Measurements from ENCODE around the gene DLG4.
A peak's percentile ranks its signal among the peaks of the same experiment; 100 is the strongest.
"Not testable (repeated sequence)": the region's sequence is repeated elsewhere in the genome, so short reads cannot be mapped to it uniquely, and the experiment has no call there.

Gene DLG4

DNA sequence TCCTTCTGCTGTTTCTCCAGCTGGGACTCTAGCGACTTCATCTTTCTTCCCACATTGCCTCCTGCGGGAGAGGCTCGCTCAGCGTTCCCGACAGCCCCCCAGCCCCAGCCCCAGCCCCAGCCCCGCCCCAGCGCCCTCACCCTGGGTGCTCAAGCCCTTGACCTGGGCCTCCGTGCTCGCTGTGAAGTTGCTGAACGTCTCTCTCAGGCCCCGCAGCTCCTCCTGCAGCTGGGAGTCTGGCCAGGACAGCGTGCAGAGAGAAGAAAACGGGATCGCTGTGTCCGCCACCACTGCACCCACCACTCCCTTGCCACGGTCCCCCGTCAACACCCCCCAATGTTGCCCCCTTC, 42.8 kb downstream of the DLG4 start:
- Histone ChIP-seq H3K4me2 (peak overlapping the region; percentile 92 to 100 (median 98)), H3K9ac (peak overlapping the region in 10 of 11 experiments; percentile 52 to 78 (median 68); a peak in 13 of 22 replicates), H3K4me3 (peak overlapping the region; percentile 46 to 69 (median 60); a peak in 16 of 20 replicates), H3K4me1 (peaks cover 25 to 47% (median 35%) of the 10 kb centered on the region in 10 experiments), H3K36me3 (no peaks in the 10 kb centered on the region; a peak in 1 of 22 replicates), H3K27ac (no peak overlapping the region), H4K20me1 (no peaks in the 10 kb centered on the region), H3K27me3 (peaks cover 0 to 6% (median 0%) of the 10 kb centered on the region in 11 experiments; a peak in 1 of 22 replicates), H3K9me3 (replicated peaks in 1 of 11) (peaks cover 0 to 10% (median 0%) of the 10 kb centered on the region in 11 experiments; a peak in 1 of 22 replicates)
- TF ChIP-seq Cebpa-rat (IDR thresholded peaks at IDR 0.05): no peak

DNA sequence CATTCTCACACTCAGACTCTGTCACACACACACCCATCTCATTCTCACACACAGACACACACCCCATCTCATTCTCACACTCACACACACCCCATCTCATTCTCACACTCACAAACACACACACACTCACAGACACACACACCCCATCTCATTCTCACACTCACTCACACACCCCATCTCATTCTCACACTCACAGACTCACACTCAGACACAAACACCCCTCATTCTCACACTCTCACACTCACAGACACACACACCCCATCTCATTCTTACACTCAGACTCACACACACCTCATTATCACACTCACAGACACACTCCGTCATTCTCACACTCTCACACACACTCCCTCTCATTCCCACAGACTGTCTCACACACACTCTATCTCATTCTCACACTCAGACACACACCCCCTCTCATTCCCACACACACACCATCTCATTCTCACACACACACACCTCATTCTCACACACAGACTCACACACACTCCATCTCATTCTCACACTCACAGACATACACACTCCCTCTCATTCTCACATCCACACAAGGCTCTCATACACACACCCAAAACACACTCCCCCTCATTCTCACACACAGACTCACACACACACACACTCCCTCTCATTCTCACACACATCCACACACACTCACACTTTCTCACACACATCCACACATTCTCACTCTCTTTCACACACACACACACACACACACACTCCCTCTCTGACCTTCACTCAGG, 43.4 kb downstream of the DLG4 start:
- Histone ChIP-seq H3K4me2 (no peak overlapping the region), H3K4me3 (no peak overlapping the region), H3K4me1 (peaks cover 29 to 51% (median 39%) of the 10 kb centered on the region in 10 experiments)

DNA sequence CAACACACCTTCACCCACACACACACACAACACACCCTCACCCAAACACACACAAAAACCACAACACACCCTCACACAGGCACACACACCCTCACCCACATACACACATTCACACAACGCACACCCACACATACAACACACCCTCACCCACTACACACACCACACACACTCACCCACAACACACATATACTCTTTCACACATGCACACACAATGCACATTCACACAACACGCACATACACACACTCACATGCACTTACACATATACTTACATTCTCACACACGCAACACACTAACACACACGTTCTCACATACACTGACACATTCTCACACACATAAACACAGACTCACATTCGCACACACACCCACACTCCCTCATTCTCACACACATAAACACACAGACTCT, 44.3 kb downstream of the DLG4 start:
- peaks cover 0 to 2% (median 0%) of the 10 kb centered on the region in 11 experiments; a peak in 2 of 22 replicates for H3K36me3 ChIP-seq
- H3K4me3 ChIP-seq: no peak overlapping the region
- peak overlapping the region in 1 of 11 experiments; percentile 62; a peak in 2 of 22 replicates for H3K27ac ChIP-seq
- H3K4me2 ChIP-seq: peak overlapping the region in 10 of 11 experiments; percentile 53 to 82 (median 70); a peak in 16 of 22 replicates
- peaks cover 30 to 52% (median 41%) of the 10 kb centered on the region in 10 experiments for H3K4me1 ChIP-seq
- TF ChIP-seq Cebpa-rat (IDR thresholded peaks at IDR 0.05): no peak
- H3K9ac ChIP-seq: no peak overlapping the region
- H4K20me1 ChIP-seq: no peaks in the 10 kb centered on the region
- H3K9me3 ChIP-seq (replicated peaks in 1 of 11): peaks cover 5 to 25% (median 7%) of the 10 kb centered on the region in 11 experiments
- peaks cover 0 to 6% (median 0%) of the 10 kb centered on the region in 11 experiments; a peak in 1 of 22 replicates for H3K27me3 ChIP-seq

More for the DNA sequence above, 43.4 kb downstream of the DLG4 start:
- Histone ChIP-seq H3K9me3 (replicated peaks in 1 of 11) (peaks cover 0 to 16% (median 0%) of the 10 kb centered on the region in 11 experiments; a peak in 3 of 22 replicates), H3K36me3 (no peaks in the 10 kb centered on the region; a peak in 1 of 22 replicates), H3K9ac (no peak overlapping the region), H4K20me1 (no peaks in the 10 kb centered on the region), H3K27ac (no peak overlapping the region), H3K27me3 (peaks cover 0 to 6% (median 0%) of the 10 kb centered on the region in 11 experiments; a peak in 1 of 22 replicates)
- no peak for TF ChIP-seq Cebpa-rat (IDR thresholded peaks at IDR 0.05)

DNA sequence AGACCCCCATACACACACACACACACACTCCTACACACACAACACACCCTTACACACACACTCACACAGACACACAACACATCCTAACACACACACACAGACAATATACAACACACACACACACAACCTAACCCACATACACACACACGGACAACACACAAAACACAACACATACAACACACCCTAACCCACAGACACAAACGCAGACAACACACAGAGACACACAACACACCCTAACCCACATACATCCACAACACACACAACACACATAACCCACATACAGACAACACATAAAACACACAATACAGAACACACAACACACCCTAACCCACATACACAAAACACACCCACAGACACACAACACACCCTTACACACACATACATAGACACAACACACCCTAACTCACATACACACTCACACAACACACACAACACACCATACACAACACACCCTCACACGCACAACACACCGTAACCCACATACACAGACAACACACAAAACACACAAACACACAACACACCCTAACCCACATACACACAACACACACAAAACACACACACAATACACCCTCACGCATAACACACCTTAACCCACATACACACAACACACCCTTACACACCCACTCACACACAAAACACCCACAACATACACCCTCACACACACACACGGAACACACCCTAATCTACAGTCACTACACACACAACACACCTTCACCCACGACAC, 44.9 kb downstream of the DLG4 start:
- Histone ChIP-seq H3K36me3 (peaks cover 0 to 7% (median 0%) of the 10 kb centered on the region in 11 experiments; a peak in 2 of 22 replicates), H3K4me1 (peaks cover 30 to 52% (median 41%) of the 10 kb centered on the region in 10 experiments), H3K27me3 (peaks cover 0 to 6% (median 0%) of the 10 kb centered on the region in 11 experiments; a peak in 1 of 22 replicates), H3K27ac (peak overlapping the region in 9 of 11 experiments; percentile 35 to 63 (median 51); a peak in 15 of 22 replicates), H3K4me2 (peak overlapping the region; percentile 53 to 88 (median 72)), H4K20me1 (no peaks in the 10 kb centered on the region), H3K9ac (peak overlapping the region; percentile 3 to 61 (median 39); a peak in 11 of 22 replicates), H3K4me3 (peak overlapping the region in 4 of 10 experiments; percentile 23 to 56 (median 41); a peak in 6 of 20 replicates), H3K9me3 (replicated peaks in 1 of 11) (peaks cover 11 to 31% (median 12%) of the 10 kb centered on the region in 11 experiments)
- no peak for TF ChIP-seq Cebpa-rat (IDR thresholded peaks at IDR 0.05)

DNA sequence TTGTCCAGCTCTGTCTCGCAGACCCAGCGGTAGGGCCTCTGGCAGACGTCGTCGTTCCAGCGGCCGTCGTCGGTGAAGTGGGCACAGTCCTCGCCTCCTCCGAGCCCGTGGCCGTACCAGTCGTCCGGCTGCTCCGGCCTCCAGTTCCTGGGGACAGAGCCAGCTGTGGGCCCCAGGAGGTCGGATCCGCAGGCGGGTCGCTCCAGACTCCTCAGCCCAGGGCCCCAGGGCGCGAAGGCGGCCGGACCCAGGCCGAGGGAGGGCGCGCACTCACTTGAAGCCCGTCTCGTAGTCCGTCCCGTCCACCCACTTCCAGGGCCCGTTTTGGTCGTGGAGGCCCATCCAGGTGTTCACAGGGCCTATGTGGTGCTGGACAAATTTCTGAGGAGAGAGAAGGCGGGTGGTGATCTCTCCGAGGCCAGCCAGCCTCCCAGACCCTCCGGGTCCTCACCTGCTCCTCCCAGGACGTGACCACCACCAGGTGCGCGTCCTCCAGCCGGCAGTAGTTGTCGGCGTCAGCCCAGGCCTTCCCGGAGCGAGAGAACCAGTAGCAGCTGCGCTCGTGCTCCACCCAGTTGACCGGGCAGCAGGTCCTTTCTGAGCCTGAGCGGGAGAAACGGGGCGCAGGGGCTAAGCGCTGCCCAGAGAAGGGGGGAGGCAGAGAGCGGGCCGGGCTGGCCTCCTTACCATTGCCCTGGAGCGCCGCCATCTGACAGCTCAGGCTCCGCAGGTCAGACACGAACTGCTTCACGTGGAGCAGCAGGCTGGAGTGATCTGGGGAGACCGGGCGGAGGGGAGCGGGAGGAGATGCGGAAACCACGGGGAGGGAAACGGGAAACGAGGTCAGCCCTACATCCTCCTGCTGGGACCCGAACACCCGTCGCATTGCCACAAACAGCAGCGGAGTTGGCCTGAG, 45.7 kb downstream of the DLG4 start:
- peak overlapping the region in 9 of 11 experiments; percentile 35 to 63 (median 51); a peak in 15 of 22 replicates for H3K27ac ChIP-seq
- H4K20me1 ChIP-seq: no peaks in the 10 kb centered on the region
- no peak for TF ChIP-seq Cebpa-rat (IDR thresholded peaks at IDR 0.05)
- H3K27me3 ChIP-seq: peaks cover 0 to 6% (median 0%) of the 10 kb centered on the region in 11 experiments; a peak in 1 of 22 replicates
- H3K4me2 ChIP-seq: peak overlapping the region; percentile 53 to 88 (median 72)
- peaks cover 19 to 39% (median 20%) of the 10 kb centered on the region in 11 experiments for H3K9me3 ChIP-seq (replicated peaks in 1 of 11)
- peak overlapping the region in 7 of 10 experiments; percentile 23 to 56 (median 31); a peak in 10 of 20 replicates for H3K4me3 ChIP-seq
- peak overlapping the region; percentile 3 to 61 (median 39); a peak in 14 of 22 replicates for H3K9ac ChIP-seq
- peaks cover 0 to 8% (median 0%) of the 10 kb centered on the region in 11 experiments; a peak in 4 of 22 replicates for H3K36me3 ChIP-seq
- H3K4me1 ChIP-seq: peaks cover 30 to 52% (median 41%) of the 10 kb centered on the region in 10 experiments

DNA sequence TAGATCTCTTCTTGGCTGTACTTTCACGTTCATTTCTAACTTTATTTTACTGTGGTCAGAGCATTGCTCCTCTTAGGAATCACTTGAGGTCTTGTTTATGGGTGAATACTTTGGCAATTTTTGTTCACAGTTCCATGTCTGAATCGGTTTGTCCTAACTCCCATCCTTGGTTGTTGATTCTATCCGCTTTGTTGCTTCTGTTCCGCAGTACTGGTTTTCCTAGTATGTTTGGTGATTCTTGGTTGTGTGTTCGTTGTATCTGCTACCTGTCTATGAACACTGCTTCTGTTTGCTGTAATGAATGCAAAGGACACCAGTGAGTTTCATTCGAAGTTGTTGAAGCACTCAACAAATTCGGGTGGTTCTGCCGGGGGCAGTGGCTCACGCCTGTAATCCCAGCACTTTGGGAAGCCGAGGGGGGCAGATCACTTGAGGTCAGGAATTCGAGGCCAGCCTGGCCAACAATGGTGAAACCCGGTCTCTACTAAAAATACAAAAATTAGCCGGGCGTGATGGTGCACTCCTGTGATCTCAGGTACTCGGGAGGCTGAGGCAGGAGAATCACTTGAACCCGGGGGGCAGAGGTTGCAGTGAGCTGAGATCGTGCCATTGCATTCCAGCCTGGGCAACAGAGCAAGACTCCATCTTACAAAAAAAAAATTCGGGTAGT, 47.0 kb downstream of the DLG4 start:
- not testable (repeated sequence) for H4K20me1 ChIP-seq, H3K27me3 ChIP-seq, H3K9ac ChIP-seq, H3K27ac ChIP-seq, H3K4me3 ChIP-seq
- Histone ChIP-seq H3K4me1 (peaks cover 23 to 43% (median 33%) of the 10 kb centered on the region in 10 experiments), H3K9me3 (replicated peaks in 1 of 11) (peaks cover 26 to 47% (median 29%) of the 10 kb centered on the region in 11 experiments), H3K36me3 (peaks cover 0 to 12% (median 0%) of the 10 kb centered on the region in 11 experiments; a peak in 4 of 22 replicates), H3K4me2 (peak overlapping the region in 1 of 11 experiments; percentile 20; a peak in 1 of 22 replicates)

DNA sequence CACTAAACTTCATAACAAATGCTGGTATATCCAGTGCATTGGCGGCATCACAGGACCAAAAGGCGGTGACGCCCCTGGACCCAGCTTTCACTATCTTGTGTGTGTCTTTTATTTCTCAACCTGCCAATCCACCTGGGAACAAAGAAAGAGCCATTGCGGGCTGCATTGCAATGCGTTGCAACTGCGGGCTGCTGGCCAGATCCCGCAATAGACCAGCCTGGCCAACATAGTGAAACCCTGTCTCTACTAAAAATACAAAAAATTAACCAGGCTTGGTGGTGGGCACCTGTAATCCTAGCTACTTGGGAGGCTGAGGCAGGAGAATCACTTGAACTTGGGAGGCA, 50.1 kb downstream of the DLG4 start:
- not testable (repeated sequence) for H4K20me1 ChIP-seq, H3K27me3 ChIP-seq, H3K9ac ChIP-seq, H3K4me3 ChIP-seq, H3K4me2 ChIP-seq, H3K27ac ChIP-seq
- Histone ChIP-seq H3K9me3 (replicated peaks in 1 of 11) (peaks cover 26 to 47% (median 29%) of the 10 kb centered on the region in 11 experiments), H3K4me1 (peaks cover 7 to 27% (median 19%) of the 10 kb centered on the region in 10 experiments), H3K36me3 (peaks cover 0 to 12% (median 0%) of the 10 kb centered on the region in 11 experiments; a peak in 4 of 22 replicates)

DNA sequence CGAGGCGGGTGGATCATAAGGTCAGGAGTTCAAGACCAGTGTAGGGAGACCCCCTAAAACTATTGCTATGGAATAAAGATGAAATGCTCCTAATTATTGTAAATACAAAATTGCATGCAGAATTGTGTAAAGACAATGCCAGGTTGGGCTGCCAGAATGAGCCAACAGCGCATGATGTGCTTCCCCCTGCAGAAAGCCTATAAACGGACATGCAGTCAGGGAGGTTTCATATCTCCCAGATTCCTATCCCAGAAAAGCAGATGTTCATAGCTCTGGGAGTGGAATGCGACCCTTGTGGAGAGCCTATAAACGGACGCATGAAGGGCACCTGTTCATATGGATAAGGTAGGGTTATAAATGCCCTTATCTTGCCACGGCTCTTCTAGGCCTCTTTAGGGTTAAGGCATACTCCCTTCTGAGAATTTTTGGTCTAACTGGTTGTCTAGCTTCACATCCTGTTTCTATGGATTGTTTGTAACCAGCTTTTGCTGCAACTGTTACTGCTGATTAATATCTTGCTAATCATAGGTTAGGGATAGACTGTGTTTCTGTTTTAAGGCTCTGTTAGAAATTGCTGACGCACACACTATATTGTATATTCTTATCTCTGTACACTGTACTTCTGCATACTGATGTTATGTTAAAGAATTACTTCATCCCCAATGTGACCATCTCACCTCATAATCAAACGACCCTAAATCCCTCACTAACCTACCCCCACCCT, 50.6 kb downstream of the DLG4 start:
- H3K9me3 ChIP-seq (replicated peaks in 1 of 11): peaks cover 26 to 47% (median 29%) of the 10 kb centered on the region in 11 experiments
- H3K9ac ChIP-seq, H3K27ac ChIP-seq: not testable (repeated sequence)

More for the DNA sequence above, 50.6 kb downstream of the DLG4 start:
- not testable (repeated sequence) for H4K20me1 ChIP-seq, H3K27me3 ChIP-seq, H3K4me3 ChIP-seq, H3K4me2 ChIP-seq
- H3K36me3 ChIP-seq: peaks cover 0 to 12% (median 0%) of the 10 kb centered on the region in 11 experiments; a peak in 4 of 22 replicates
- peaks cover 1 to 22% (median 15%) of the 10 kb centered on the region in 10 experiments; a peak in 19 of 20 replicates for H3K4me1 ChIP-seq

Measured in BLaER1 treated with 17β-estradiol and CSF1 and Interleukin-3, amounts not matched to agents 10 nM and 100 nM (cell line).